Adrenal gland (tissue), 5 donors: ENCODE results near the gene FNBP1L.

Source experiments
- POLR2A ChIP-seq, 2 donors: fragments of 450-650 bp; IDR thresholded peaks; one replicate each; pipeline ENCODE4 v1.6.1; 2017; ENCODE audit warnings: antibody characterized with exemption in 2 of 2, mild to moderate bottlenecking in 2 of 2, moderate library complexity in 1 of 2
- TF ChIP-seq, protein P1 (sequence below), 6 experiments: fragments of 450-650 bp in 4 of 6; fragments of 200-600 bp in 2 of 6; sonication (generic) in 1 of 6; IDR thresholded peaks; 1 replicate in 5 of 6; 2 replicates in 1 of 6; pipeline versions ENCODE4 v1.5.1 to v1.8.0; 2016 to 2021; ENCODE audit warnings: antibody characterized with exemption in 6 of 6, mild to moderate bottlenecking in 2 of 6, moderate library complexity in 1 of 6
- donor health status: DM: no; HTN: no; CAD: no.

DNA sequence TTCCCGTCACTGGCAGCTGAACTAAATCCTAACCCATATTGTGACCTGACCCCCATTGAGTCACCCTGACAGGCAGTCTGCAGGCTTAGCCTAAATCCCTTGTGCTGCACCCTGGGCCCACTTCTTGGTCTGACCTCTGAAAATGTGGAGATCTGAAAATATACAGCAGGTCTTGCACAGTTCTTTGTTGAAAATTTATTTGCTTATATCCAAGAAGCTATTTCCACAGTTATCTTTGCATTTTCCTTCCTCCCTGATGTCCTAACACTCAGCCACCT lies 146.6 kb downstream of the FNBP1L start:
- TF ChIP-seq, protein P1, sequence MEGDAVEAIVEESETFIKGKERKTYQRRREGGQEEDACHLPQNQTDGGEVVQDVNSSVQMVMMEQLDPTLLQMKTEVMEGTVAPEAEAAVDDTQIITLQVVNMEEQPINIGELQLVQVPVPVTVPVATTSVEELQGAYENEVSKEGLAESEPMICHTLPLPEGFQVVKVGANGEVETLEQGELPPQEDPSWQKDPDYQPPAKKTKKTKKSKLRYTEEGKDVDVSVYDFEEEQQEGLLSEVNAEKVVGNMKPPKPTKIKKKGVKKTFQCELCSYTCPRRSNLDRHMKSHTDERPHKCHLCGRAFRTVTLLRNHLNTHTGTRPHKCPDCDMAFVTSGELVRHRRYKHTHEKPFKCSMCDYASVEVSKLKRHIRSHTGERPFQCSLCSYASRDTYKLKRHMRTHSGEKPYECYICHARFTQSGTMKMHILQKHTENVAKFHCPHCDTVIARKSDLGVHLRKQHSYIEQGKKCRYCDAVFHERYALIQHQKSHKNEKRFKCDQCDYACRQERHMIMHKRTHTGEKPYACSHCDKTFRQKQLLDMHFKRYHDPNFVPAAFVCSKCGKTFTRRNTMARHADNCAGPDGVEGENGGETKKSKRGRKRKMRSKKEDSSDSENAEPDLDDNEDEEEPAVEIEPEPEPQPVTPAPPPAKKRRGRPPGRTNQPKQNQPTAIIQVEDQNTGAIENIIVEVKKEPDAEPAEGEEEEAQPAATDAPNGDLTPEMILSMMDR (IDR thresholded peaks at IDR 0.05), result no peak
- no peak for TF ChIP-seq POLR2A (IDR thresholded peaks at IDR 0.05)
